ENCODE results near the gene CHAD. TPM values are rescaled to one million over a fixed set of nuclear protein-coding genes. Genes with fewer than 3 reads are reported as not detected.

Gene CHAD
- total and polyA plus RNA-seq, 2 experiments from 2014 or later = 2.5 TPM; not detected in 1

GRCh38 chr17:50505591-50506130 lies 37.0 kb upstream of the CHAD start:
- TF ChIP-seq CTCF (IDR thresholded peaks at IDR 0.05; ENCODE audit: low read depth, low read length) = no peak

GRCh38 chr17:50502301-50502990 lies 33.8 kb upstream of the CHAD start:
- Histone ChIP-seq H3K9me3 (ENCODE audit: low read depth) (no peaks in the 10 kb centered on the region), H3K27me3 (no peaks in the 10 kb centered on the region), H3K36me3 (no peaks in the 10 kb centered on the region), H3K4me1 (ENCODE audit: low read depth) (no peaks in the 10 kb centered on the region), H3K4me3 (no peak overlapping the region), H3K27ac (no peak overlapping the region)
- no peak for DNase-seq (ENCODE audit: low read depth in 1 of 2, low spot score in 1 of 2)
- TF ChIP-seq CTCF (IDR thresholded peaks at IDR 0.05; ENCODE audit: low read depth, low read length) = no peak

More at GRCh38 chr17:50505591-50506130, 37.0 kb upstream of the CHAD start:
- Histone ChIP-seq H3K4me1 (ENCODE audit: low read depth) (peaks cover 12% of the 10 kb centered on the region), H3K9me3 (ENCODE audit: low read depth) (no peaks in the 10 kb centered on the region), H3K27me3 (no peaks in the 10 kb centered on the region), H3K27ac (no peak overlapping the region), H3K4me3 (no peak overlapping the region), H3K36me3 (no peaks in the 10 kb centered on the region)
- no peak for DNase-seq (ENCODE audit: low read depth in 1 of 2, low spot score in 1 of 2)

DNA sequence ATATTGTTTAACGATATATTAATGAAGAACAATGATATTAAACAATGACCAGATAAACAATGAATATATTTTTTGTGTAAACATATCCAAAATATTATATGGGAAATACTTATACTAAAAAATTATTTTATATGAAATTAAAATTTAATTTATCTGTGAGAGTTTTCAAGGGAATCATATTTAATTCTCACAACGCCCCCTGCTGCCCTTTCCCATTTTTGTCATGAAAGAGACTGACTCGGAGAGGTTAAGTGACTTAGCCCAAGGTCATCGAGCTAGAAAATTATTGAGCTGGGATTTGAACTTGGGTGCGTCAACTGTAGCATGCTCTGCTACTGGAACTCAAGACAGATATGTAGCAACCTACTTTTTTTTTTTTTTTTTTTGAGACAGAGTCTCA lies 32.4 kb upstream of the CHAD start:
- no peak overlapping the region for H3K27ac ChIP-seq
- H3K9me3 ChIP-seq (ENCODE audit: low read depth) = no peaks in the 10 kb centered on the region
- TF ChIP-seq CTCF (IDR thresholded peaks at IDR 0.05; ENCODE audit: low read depth, low read length) = peak; percentile 47
- no peak overlapping the region for H3K4me3 ChIP-seq
- H3K36me3 ChIP-seq = no peaks in the 10 kb centered on the region
- peak; percentile 31 to 57 for DNase-seq (ENCODE audit: low read depth in 1 of 2, low spot score in 1 of 2)
- H3K27me3 ChIP-seq = no peaks in the 10 kb centered on the region
- H3K4me1 ChIP-seq (ENCODE audit: low read depth) = no peaks in the 10 kb centered on the region

- no peak for DNase-seq (ENCODE audit: low read depth in 1 of 2, low spot score in 1 of 2)
- Histone ChIP-seq H3K4me3 (no peak overlapping the region), H3K27me3 (no peaks in the 10 kb centered on the region), H3K4me1 (ENCODE audit: low read depth) (no peaks in the 10 kb centered on the region), H3K36me3 (no peaks in the 10 kb centered on the region), H3K9me3 (ENCODE audit: low read depth) (no peaks in the 10 kb centered on the region), H3K27ac (no peak overlapping the region)
- no peak for TF ChIP-seq CTCF (IDR thresholded peaks at IDR 0.05; ENCODE audit: low read depth, low read length)
Measured at GRCh38 chr17:50499721-50500120, 31.0 kb upstream of the CHAD start.

- Histone ChIP-seq H3K27ac (no peak overlapping the region), H3K27me3 (no peaks in the 10 kb centered on the region), H3K4me1 (ENCODE audit: low read depth) (no peaks in the 10 kb centered on the region), H3K36me3 (no peaks in the 10 kb centered on the region), H3K4me3 (no peak overlapping the region), H3K9me3 (ENCODE audit: low read depth) (no peaks in the 10 kb centered on the region)
- TF ChIP-seq CTCF (IDR thresholded peaks at IDR 0.05; ENCODE audit: low read depth, low read length) = no peak
- no peak for DNase-seq (ENCODE audit: low read depth in 1 of 2, low spot score in 1 of 2)
Measured at GRCh38 chr17:50499270-50499669, 30.6 kb upstream of the CHAD start.
